Liver (tissue), 9 donors: ENCODE measurements around the gene SRRM2. TPM values are rescaled to one million over a fixed set of nuclear protein-coding genes. Genes with fewer than 3 reads are reported as not detected.

Experiments
- DNase-seq: peaks from one replicate; pipeline ENCODE4 v3.0.0-alpha.2; 2017; ENCODE audit warnings: low spot score
- H3K27ac ChIP-seq, 2 donors: one replicate each; pipeline ENCODE4 v1.7.0; 2013; ENCODE audit warnings: inconsistent platforms in 2 of 2, low read length in 2 of 2, control low read depth in 1 of 2, low read depth in 1 of 2, mild to moderate bottlenecking in 1 of 2
- H3K27me3 ChIP-seq, 4 donors: one replicate each; pipeline versions ENCODE4 v1.6.1 to v1.7.0; 2013; ENCODE audit warnings: low read length in 3 of 4, inconsistent platforms in 1 of 4, mild to moderate bottlenecking in 1 of 4, moderate library complexity in 1 of 4; ENCODE audit not compliant: control insufficient read depth in 4 of 4, insufficient read depth in 4 of 4
- H3K36me3 ChIP-seq, 4 donors: one replicate each; pipeline versions ENCODE4 v1.6.1 to v1.7.0; 2013; ENCODE audit warnings: low read length in 3 of 4, mild to moderate bottlenecking in 3 of 4, low read depth in 1 of 4, moderate library complexity in 1 of 4; ENCODE audit not compliant: control insufficient read depth in 4 of 4, insufficient read depth in 3 of 4
- H3K4me1 ChIP-seq, 4 donors: one replicate each; pipeline versions ENCODE4 v1.6.1 to v1.7.0; 2013; ENCODE audit warnings: low read length in 3 of 4, mild to moderate bottlenecking in 3 of 4, moderate library complexity in 1 of 4; ENCODE audit not compliant: control insufficient read depth in 4 of 4, insufficient read depth in 4 of 4
- H3K4me3 ChIP-seq, 3 donors: one replicate each; pipeline versions ENCODE4 v1.6.1 to v1.7.0; 2013; ENCODE audit warnings: low read length in 3 of 3, control low read depth in 1 of 3, low read depth in 1 of 3, mild to moderate bottlenecking in 1 of 3
- H3K9ac ChIP-seq, 2 donors: one replicate each; pipeline ENCODE4 v1.7.0; 2013; ENCODE audit warnings: low read length in 2 of 2, mild to moderate bottlenecking in 2 of 2, moderate library complexity in 2 of 2, control low read depth in 1 of 2, low read depth in 1 of 2
- H3K9me3 ChIP-seq, 4 donors: one replicate each; pipeline versions ENCODE4 v1.6.1 to v1.7.0; 2013; ENCODE audit warnings: low read length in 3 of 4; ENCODE audit not compliant: control insufficient read depth in 4 of 4
- EGR1 ChIP-seq, 2 donors: IDR thresholded peaks; 2 replicates each; pipeline ENCODE4 v1.6.1; 2016 to 2018; ENCODE audit warnings: antibody characterized with exemption in 2 of 2, low read depth in 2 of 2
- FOXA2 ChIP-seq: IDR thresholded peaks from 2 replicates; pipeline ENCODE4 v1.6.1; 2016; ENCODE audit warnings: antibody characterized with exemption
- GABPA ChIP-seq, 2 donors: IDR thresholded peaks in 1 of 2; conservative IDR thresholded peaks in 1 of 2; 2 replicates each; pipeline ENCODE4 v1.6.1; 2016; ENCODE audit warnings: antibody characterized with exemption in 2 of 2, mild to moderate bottlenecking in 1 of 2, moderate library complexity in 1 of 2
- HNF4A ChIP-seq, 2 donors: conservative IDR thresholded peaks; 2 replicates each; pipeline ENCODE4 v1.6.1; 2016; ENCODE audit warnings: antibody characterized with exemption in 2 of 2, mild to moderate bottlenecking in 2 of 2
- HNF4G ChIP-seq: IDR thresholded peaks from 2 replicates; pipeline ENCODE4 v1.6.1; 2016; ENCODE audit warnings: antibody characterized with exemption
- JUND ChIP-seq, 2 donors: IDR thresholded peaks; 2 replicates each; pipeline ENCODE4 v1.6.1; 2016; ENCODE audit warnings: antibody characterized with exemption in 2 of 2
- NR2F2 ChIP-seq: IDR thresholded peaks from 2 replicates; pipeline ENCODE4 v1.6.1; 2016; ENCODE audit warnings: antibody characterized with exemption
- RAD21 ChIP-seq, 2 donors: IDR thresholded peaks; 2 replicates each; pipeline ENCODE4 v1.6.1; 2016; ENCODE audit warnings: antibody characterized with exemption in 2 of 2, mild to moderate bottlenecking in 2 of 2
- RXRA ChIP-seq, 2 donors: IDR thresholded peaks; 2 replicates each; pipeline ENCODE4 v1.6.1; 2017 to 2018; ENCODE audit warnings: antibody characterized with exemption in 2 of 2, mild to moderate bottlenecking in 1 of 2
- SP1 ChIP-seq: IDR thresholded peaks from 2 replicates; pipeline ENCODE4 v1.6.1; 2018; ENCODE audit warnings: antibody characterized with exemption, mild to moderate bottlenecking
- TAF1 ChIP-seq: conservative IDR thresholded peaks from 2 replicates; pipeline ENCODE4 v1.6.1; 2016; ENCODE audit warnings: antibody characterized with exemption, mild to moderate bottlenecking
- YY1 ChIP-seq: IDR thresholded peaks from 2 replicates; pipeline ENCODE4 v1.6.1; 2016; ENCODE audit warnings: antibody characterized with exemption, mild to moderate bottlenecking
- WGBS: extraction: QIAGEN DNeasy Blood & Tissue Kit; methylation state at CpG from one replicate; pipeline ENCODE4 v1.1.7; 2013; 5-methylcytosine and 5-hydroxymethylcytosine counted together
- polyA plus RNA-seq, 2 donors: library from polyadenylated mRNA; stranded (reverse) in 1 of 2; unstranded in 1 of 2; fragments of 200-250 nt in 1 of 2; fragments of >200 nt in 1 of 2; fragmentation: Nextera tagmentation in 1 of 2; extraction: Ambion mirVana in 1 of 2; gene quantifications; one replicate each; pipeline versions ENCODE4 v1.2.1 to v1.2.3, GENCODE V29; 2013 to 2015
- total RNA-seq, 2 donors: library from RNA; depleted of rRNA; stranded (reverse); fragments of >200 nt; gene quantifications; one replicate each; pipeline ENCODE4 v1.2.3, GENCODE V29; 2014
- TF ChIP-seq, protein P1 (sequence below): fragments of 150-350 bp; IDR thresholded peaks from 2 replicates; pipeline ENCODE4 v1.5.1; 2017; ENCODE audit warnings: improper control_type of control experiment, low read depth, low read length; ENCODE audit not compliant: missing input control
- TF ChIP-seq, protein P2 (sequence below): IDR thresholded peaks from 2 replicates; pipeline ENCODE4 v1.6.1; 2016; ENCODE audit warnings: antibody characterized with exemption
- TF ChIP-seq, protein P3 (sequence below): IDR thresholded peaks from 2 replicates; pipeline ENCODE4 v1.6.1; 2016; ENCODE audit warnings: antibody characterized with exemption
- TF ChIP-seq, protein P4 (sequence below): IDR thresholded peaks from 2 replicates; pipeline ENCODE4 v1.6.1; 2016; ENCODE audit warnings: antibody characterized with exemption, mild to moderate bottlenecking
- donor health status: healthy.
- donor health status: healthy.
- donor health status: healthy.
- donor health status: healthy.
- donor health status: healthy.

SRRM2 gene
- total and polyA plus RNA-seq, 4 donors, result 84.8 to 199 (median 133) TPM

DNA sequence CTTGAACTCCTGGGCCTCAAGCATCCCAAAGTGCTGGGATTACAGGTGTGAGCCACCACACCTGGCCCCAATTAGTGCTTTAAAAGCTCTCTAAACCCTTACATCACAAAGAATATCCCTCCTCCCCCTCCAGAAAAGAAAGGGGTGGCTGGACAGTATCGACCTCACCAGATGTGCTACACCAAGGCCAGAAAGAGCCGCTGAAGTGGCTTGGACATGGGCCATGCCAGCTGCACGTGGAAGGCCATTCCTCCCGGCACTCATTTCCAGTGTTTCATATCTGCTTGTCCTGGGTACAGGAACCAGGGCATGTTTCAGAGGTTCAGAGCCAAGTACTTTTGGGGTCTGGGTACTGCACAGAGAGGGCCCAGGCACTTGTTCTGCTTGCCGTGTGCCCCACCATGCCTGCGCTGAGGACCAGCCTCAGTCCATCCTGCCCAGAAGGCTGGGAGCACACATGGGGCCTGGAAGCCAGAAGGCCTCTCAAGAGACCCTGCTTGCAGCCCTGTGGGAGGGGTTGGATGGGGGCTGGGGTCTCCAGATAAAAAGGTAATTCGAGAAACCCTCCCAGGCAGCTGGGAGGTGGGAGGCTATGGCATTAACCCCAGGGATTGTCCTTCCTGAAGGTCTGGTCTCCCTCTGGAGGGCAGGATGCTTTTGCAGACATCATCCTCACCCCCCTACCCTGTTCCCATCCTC lies 3.5 kb upstream of the SRRM2 start (continued):
- TF ChIP-seq, protein P1, sequence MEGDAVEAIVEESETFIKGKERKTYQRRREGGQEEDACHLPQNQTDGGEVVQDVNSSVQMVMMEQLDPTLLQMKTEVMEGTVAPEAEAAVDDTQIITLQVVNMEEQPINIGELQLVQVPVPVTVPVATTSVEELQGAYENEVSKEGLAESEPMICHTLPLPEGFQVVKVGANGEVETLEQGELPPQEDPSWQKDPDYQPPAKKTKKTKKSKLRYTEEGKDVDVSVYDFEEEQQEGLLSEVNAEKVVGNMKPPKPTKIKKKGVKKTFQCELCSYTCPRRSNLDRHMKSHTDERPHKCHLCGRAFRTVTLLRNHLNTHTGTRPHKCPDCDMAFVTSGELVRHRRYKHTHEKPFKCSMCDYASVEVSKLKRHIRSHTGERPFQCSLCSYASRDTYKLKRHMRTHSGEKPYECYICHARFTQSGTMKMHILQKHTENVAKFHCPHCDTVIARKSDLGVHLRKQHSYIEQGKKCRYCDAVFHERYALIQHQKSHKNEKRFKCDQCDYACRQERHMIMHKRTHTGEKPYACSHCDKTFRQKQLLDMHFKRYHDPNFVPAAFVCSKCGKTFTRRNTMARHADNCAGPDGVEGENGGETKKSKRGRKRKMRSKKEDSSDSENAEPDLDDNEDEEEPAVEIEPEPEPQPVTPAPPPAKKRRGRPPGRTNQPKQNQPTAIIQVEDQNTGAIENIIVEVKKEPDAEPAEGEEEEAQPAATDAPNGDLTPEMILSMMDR, result no peak
- TF ChIP-seq HNF4G (no peak), FOXA2 (no peak), EGR1 (IDR thresholded peaks at IDR 0.05; ENCODE audit: low read depth in 2 of 2) (no peak), YY1 (no peak)
- TF ChIP-seq, protein P2, sequence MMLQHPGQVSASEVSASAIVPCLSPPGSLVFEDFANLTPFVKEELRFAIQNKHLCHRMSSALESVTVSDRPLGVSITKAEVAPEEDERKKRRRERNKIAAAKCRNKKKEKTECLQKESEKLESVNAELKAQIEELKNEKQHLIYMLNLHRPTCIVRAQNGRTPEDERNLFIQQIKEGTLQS, result no peak

DNA sequence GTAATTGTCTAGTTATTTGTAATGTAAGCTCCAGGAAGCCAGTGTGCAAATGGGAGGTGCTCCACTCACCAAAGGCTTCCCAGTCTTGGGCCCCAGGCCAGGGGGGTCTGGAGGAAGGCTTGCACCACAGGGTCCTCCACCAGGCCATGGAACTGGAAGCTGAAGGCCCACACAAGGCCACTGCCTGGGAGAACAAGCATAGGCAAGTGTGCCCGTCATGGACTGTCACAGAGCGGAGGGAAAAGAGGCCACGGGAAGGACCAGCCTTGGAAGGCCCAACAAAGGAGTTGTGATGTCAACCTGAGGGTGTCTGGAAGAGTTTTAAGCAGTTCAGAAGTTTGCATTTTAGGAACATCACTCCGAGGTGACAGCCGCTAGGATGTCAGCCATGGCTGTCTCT lies 3.0 kb upstream of the SRRM2 start:
- Histone ChIP-seq H3K27ac (no peak overlapping the region), H3K4me1 (peaks cover 6 to 19% (median 7%) of the 10 kb centered on the region in 4 donors), H3K9me3 (no peaks in the 10 kb centered on the region), H3K4me3 (no peak overlapping the region), H3K9ac (no peak overlapping the region), H3K27me3 (no peaks in the 10 kb centered on the region), H3K36me3 (no peaks in the 10 kb centered on the region)
- TF ChIP-seq JUND (IDR thresholded peaks at IDR 0.05) (no peak), RAD21 (IDR thresholded peaks at IDR 0.05) (no peak), RXRA (IDR thresholded peaks at IDR 0.05) (no peak), GABPA (IDR thresholded peaks at IDR 0.05 in 1 of 2, conservative IDR thresholded peaks at IDR 0.05 in 1 of 2) (no peak), HNF4G (no peak), EGR1 (IDR thresholded peaks at IDR 0.05; ENCODE audit: low read depth in 2 of 2) (no peak), SP1 (no peak), YY1 (no peak)
- TF ChIP-seq, protein P3, sequence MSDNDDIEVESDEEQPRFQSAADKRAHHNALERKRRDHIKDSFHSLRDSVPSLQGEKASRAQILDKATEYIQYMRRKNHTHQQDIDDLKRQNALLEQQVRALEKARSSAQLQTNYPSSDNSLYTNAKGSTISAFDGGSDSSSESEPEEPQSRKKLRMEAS, result no peak
- TF ChIP-seq, protein P4, sequence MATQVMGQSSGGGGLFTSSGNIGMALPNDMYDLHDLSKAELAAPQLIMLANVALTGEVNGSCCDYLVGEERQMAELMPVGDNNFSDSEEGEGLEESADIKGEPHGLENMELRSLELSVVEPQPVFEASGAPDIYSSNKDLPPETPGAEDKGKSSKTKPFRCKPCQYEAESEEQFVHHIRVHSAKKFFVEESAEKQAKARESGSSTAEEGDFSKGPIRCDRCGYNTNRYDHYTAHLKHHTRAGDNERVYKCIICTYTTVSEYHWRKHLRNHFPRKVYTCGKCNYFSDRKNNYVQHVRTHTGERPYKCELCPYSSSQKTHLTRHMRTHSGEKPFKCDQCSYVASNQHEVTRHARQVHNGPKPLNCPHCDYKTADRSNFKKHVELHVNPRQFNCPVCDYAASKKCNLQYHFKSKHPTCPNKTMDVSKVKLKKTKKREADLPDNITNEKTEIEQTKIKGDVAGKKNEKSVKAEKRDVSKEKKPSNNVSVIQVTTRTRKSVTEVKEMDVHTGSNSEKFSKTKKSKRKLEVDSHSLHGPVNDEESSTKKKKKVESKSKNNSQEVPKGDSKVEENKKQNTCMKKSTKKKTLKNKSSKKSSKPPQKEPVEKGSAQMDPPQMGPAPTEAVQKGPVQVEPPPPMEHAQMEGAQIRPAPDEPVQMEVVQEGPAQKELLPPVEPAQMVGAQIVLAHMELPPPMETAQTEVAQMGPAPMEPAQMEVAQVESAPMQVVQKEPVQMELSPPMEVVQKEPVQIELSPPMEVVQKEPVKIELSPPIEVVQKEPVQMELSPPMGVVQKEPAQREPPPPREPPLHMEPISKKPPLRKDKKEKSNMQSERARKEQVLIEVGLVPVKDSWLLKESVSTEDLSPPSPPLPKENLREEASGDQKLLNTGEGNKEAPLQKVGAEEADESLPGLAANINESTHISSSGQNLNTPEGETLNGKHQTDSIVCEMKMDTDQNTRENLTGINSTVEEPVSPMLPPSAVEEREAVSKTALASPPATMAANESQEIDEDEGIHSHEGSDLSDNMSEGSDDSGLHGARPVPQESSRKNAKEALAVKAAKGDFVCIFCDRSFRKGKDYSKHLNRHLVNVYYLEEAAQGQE, result no peak
- TF ChIP-seq, protein P2, result no peak
- WGBS, result 96% methylated on average over 5 of the region's 5 CpGs
- no peak for DNase-seq

DNA sequence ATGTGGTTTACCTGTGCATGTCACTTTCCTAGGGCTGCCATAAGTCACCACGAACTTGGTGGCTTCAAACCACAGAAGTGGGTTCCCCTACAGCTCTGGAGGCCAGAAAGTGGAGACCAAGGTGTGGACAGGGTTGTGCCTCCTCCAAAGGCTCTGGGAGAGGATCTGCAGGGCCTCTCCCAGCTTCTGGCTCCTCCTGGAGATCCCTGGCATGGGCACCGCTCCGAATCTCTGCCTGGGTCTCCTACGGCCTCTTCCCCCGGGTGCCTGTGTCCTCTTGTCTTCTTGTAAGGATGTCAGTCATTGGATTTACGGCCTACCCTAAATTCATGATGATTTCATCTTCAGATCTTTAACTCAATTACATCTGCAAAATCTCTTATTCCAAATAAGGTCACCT lies 2.5 kb upstream of the SRRM2 start:
- H3K4me3 ChIP-seq, result no peak overlapping the region
- no peaks in the 10 kb centered on the region for H3K27me3 ChIP-seq
- WGBS, result 96% methylated on average over 6 of the region's 6 CpGs
- H3K4me1 ChIP-seq, result peaks cover 8 to 23% (median 11%) of the 10 kb centered on the region in 4 donors
- H3K27ac ChIP-seq, result no peak overlapping the region
- H3K9me3 ChIP-seq, result no peaks in the 10 kb centered on the region
- no peak overlapping the region for H3K9ac ChIP-seq
- DNase-seq, result no peak
- no peaks in the 10 kb centered on the region for H3K36me3 ChIP-seq
- TF ChIP-seq NR2F2, result no peak
- TF ChIP-seq, protein P3, result no peak
- TF ChIP-seq TAF1, result no peak
- TF ChIP-seq HNF4G, result no peak
- no peak for TF ChIP-seq SP1
- TF ChIP-seq GABPA (IDR thresholded peaks at IDR 0.05 in 1 of 2, conservative IDR thresholded peaks at IDR 0.05 in 1 of 2), result no peak
- no peak for TF ChIP-seq JUND (IDR thresholded peaks at IDR 0.05)
- TF ChIP-seq, protein P2, result no peak
- TF ChIP-seq FOXA2, result no peak
- no peak for TF ChIP-seq EGR1 (IDR thresholded peaks at IDR 0.05; ENCODE audit: low read depth in 2 of 2)
- TF ChIP-seq, protein P4, result no peak
- TF ChIP-seq HNF4A (conservative IDR thresholded peaks at IDR 0.05), result no peak
